Stomach (tissue), 9 donors: ENCODE data around the gene EPB41. TPM values are rescaled to one million over a fixed set of nuclear protein-coding genes. Genes with fewer than 3 reads are reported as not detected.
A peak's percentile ranks its signal among the peaks of the same experiment; 100 is the strongest.

ENCODE experiments used
- DNase-seq, 2 donors: peaks; one replicate each; pipeline versions ENCODE4 v3.0.0 to v3.0.0-alpha.2; 2013 to 2019
- H3K27ac ChIP-seq, 5 donors: fragments of 200-600 bp in 4 of 5; sonication (generic) in 4 of 5; one replicate each; pipeline ENCODE4 v1.5.1; 2013 to 2019; ENCODE audit warnings: mild to moderate bottlenecking in 1 of 5, moderate library complexity in 1 of 5
- H3K27me3 ChIP-seq, 3 donors: fragments of 200-600 bp; sonication (generic); one replicate each; pipeline ENCODE4 v1.5.1; 2017 to 2019; ENCODE audit warnings: mixed run types in 1 of 3
- H3K36me3 ChIP-seq, 4 donors: fragments of 200-600 bp; sonication (generic); 1 replicate in 3 of 4; 2 replicates in 1 of 4; pipeline ENCODE4 v1.5.1; 2016 to 2019
- H3K4me1 ChIP-seq, 4 donors: fragments of 200-600 bp; sonication (generic); one replicate each; pipeline ENCODE4 v1.5.1; 2016 to 2019
- H3K4me3 ChIP-seq, 4 donors: fragments of 200-600 bp; sonication (generic) in 3 of 4; one replicate each; pipeline ENCODE4 v1.5.1; 2016 to 2019; ENCODE audit warnings: mild to moderate bottlenecking in 1 of 4
- H3K9me3 ChIP-seq, 4 donors: fragments of 200-600 bp; sonication (generic); one replicate each; pipeline ENCODE4 v1.5.1; 2016 to 2019
- CTCF ChIP-seq, 7 experiments: fragments of 450-650 bp in 4 of 7; fragments of 200-600 bp in 3 of 7; sonication (generic) in 3 of 7; IDR thresholded peaks; one replicate each; pipeline ENCODE4 v1.5.1; 2016 to 2019; ENCODE audit warnings: antibody characterized with exemption in 7 of 7, control low read depth in 2 of 7, mild to moderate bottlenecking in 1 of 7
- EP300 ChIP-seq: sonication (generic); formaldehyde crosslinking; IDR thresholded peaks from one replicate; pipeline ENCODE4 v1.6.1; 2017; ENCODE audit warnings: antibody characterized with exemption
- POLR2A ChIP-seq, 4 donors: fragments of 450-650 bp; IDR thresholded peaks; one replicate each; pipeline ENCODE4 v1.6.1; 2016; ENCODE audit warnings: antibody characterized with exemption in 4 of 4, control low read depth in 2 of 4, mild to moderate bottlenecking in 1 of 4, moderate library complexity in 1 of 4
- POLR2AphosphoS5 ChIP-seq, 3 donors: sonication (generic); formaldehyde crosslinking; IDR thresholded peaks; one replicate each; pipeline ENCODE4 v1.6.1; 2016; ENCODE audit warnings: antibody characterized with exemption in 3 of 3
- WGBS, 5 donors: extraction: QIAGEN DNeasy Blood & Tissue Kit in 3 of 5; methylation state at CpG; one replicate each; pipeline versions ENCODE4 v1.1.5 to v1.1.7; 2013 to 2018; 5-methylcytosine and 5-hydroxymethylcytosine counted together
- intact Hi-C: fragments of 100-400 bp; cut with DNase I; formaldehyde crosslinking; loops from one replicate; pipeline ENCODE4 v1.15.1; 2023; ENCODE audit warnings: low total_unique reads
- polyA plus RNA-seq, 3 donors: library from polyadenylated mRNA; stranded (reverse); fragments of 200-250 nt; gene quantifications; one replicate each; pipeline ENCODE4 v1.2.3, GENCODE V29; 2013
- total RNA-seq, 5 donors: library from RNA; depleted of rRNA; stranded (reverse); fragments of >200 nt; gene quantifications; one replicate each; pipeline versions ENCODE4 v1.1.0 to v1.2.3, GENCODE V29; 2014 to 2016
- donor health status: healthy with polysubstance abuse.
- donor health status: Bipolar disorder and iron deficiency.
- donor health status: healthy.

EPB41 gene
- total and polyA plus RNA-seq, 8 donors = 6.4 to 112 (median 48.1) TPM

- Histone ChIP-seq H3K4me1 (peaks cover 0 to 7% (median 2%) of the 10 kb centered on the region in 4 donors), H3K27me3 (no peaks in the 10 kb centered on the region), H3K9me3 (no peaks in the 10 kb centered on the region), H3K4me3 (no peak overlapping the region), H3K27ac (no peak overlapping the region), H3K36me3 (peaks cover 0 to 37% (median 24%) of the 10 kb centered on the region in 4 donors)
- TF ChIP-seq POLR2A (IDR thresholded peaks at IDR 0.05) (no peak), POLR2AphosphoS5 (IDR thresholded peaks at IDR 0.05) (no peak), EP300 (no peak), CTCF (IDR thresholded peaks at IDR 0.05) (no peak)
- no peak for DNase-seq
- intact Hi-C loops = no loop called here
- WGBS, 5 donors = 89 to 97% (median 95%) methylated on average over 3 of the region's 3 CpGs
Observed at GRCh38 chr1:29094433-29094832, 180.1 kb downstream of the EPB41 start.

- Histone ChIP-seq H3K9me3 (no peaks in the 10 kb centered on the region), H3K27ac (no peak overlapping the region), H3K36me3 (peaks cover 0 to 42% (median 28%) of the 10 kb centered on the region in 4 donors), H3K27me3 (no peaks in the 10 kb centered on the region), H3K4me1 (peaks cover 0 to 7% (median 2%) of the 10 kb centered on the region in 4 donors), H3K4me3 (no peak overlapping the region)
- TF ChIP-seq POLR2AphosphoS5 (IDR thresholded peaks at IDR 0.05) = no peak
- TF ChIP-seq POLR2A (IDR thresholded peaks at IDR 0.05) = no peak
- no peak for TF ChIP-seq CTCF (IDR thresholded peaks at IDR 0.05)
- TF ChIP-seq EP300 = no peak
- DNase-seq = no peak
- WGBS, 5 donors = 88 to 98% (median 96%) methylated on average over 1 of the region's 1 CpG
- intact Hi-C loops = no loop called here
Observed at GRCh38 chr1:29094954-29095353, 180.6 kb downstream of the EPB41 start.

- TF ChIP-seq POLR2AphosphoS5 (IDR thresholded peaks at IDR 0.05) (no peak), EP300 (no peak), POLR2A (IDR thresholded peaks at IDR 0.05) (no peak), CTCF (IDR thresholded peaks at IDR 0.05) (no peak)
- 65 to 81% (median 71%) methylated on average over 4 of the region's 4 CpGs for WGBS, 5 donors
- Histone ChIP-seq H3K9me3 (no peaks in the 10 kb centered on the region), H3K4me1 (peaks cover 0 to 1% (median 0%) of the 10 kb centered on the region in 4 donors), H3K27ac (no peak overlapping the region), H3K36me3 (peaks cover 0 to 45% (median 37%) of the 10 kb centered on the region in 4 donors), H3K4me3 (no peak overlapping the region), H3K27me3 (no peaks in the 10 kb centered on the region)
- peak in 1 of 2 donors; percentile 16 for DNase-seq
- intact Hi-C loops = no loop called here
Observed at GRCh38 chr1:29096231-29096886, 182.0 kb downstream of the EPB41 start.

GRCh38 chr1:29099286-29099685 lies 184.9 kb downstream of the EPB41 start:
- Histone ChIP-seq H3K27me3 (no peaks in the 10 kb centered on the region), H3K4me3 (no peak overlapping the region), H3K36me3 (peaks cover 0 to 50% (median 38%) of the 10 kb centered on the region in 4 donors), H3K27ac (no peak overlapping the region), H3K4me1 (no peaks in the 10 kb centered on the region), H3K9me3 (no peaks in the 10 kb centered on the region)
- WGBS, 5 donors = 80 to 96% (median 88%) methylated on average over 4 of the region's 4 CpGs
- no peak for DNase-seq
- TF ChIP-seq EP300 (no peak), POLR2A (IDR thresholded peaks at IDR 0.05) (no peak), CTCF (IDR thresholded peaks at IDR 0.05) (no peak), POLR2AphosphoS5 (IDR thresholded peaks at IDR 0.05) (no peak)
- intact Hi-C loops = no loop called here
